ENCODE data around the gene POTEB2. TPM values are rescaled to one million over a fixed set of nuclear protein-coding genes. Genes with fewer than 3 reads are reported as not detected.
"Not testable (repeated sequence)": the region's sequence is repeated elsewhere in the genome, so short reads cannot be mapped to it uniquely, and the experiment has no call there.

The POTEB2 gene
- total and polyA plus RNA-seq, 2 of the 8 experiments (the other 6 are each of a cell fraction or from before 2014, with no cell fraction given), result not detected

DNA sequence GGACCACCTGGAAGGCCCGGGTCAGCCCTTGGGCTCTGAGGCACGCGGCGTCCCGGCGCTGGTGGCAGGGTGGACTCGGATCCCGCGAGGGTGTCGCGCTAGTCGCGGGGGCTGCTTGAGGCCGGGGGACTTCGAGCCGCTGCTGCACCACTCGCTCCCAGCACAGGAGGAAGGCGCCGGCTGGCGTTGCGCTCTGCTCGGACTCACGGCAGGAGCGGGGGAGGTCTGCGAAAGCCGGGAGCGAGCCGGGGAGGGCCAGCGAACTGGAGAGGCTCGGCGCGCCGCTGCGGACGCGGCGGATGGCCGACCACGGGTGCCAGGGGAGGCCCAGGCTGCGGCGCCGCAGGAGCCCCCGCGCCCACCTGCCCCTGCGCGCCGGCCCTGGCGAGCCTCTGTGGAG lies 12.3 kb upstream of the POTEB2 start:
- H3K27ac ChIP-seq (ENCODE audit: low read depth, low read length); H3K4me2 ChIP-seq (ENCODE audit: insufficient read depth in 1 of 2, low read depth in 2 of 2, low read length in 2 of 2); H2AK5ac ChIP-seq (ENCODE audit: low read depth, low read length); H4K5ac ChIP-seq (ENCODE audit: insufficient read length, low read depth, low read length); H3K9ac ChIP-seq (replicated peaks in 1 of 4; ENCODE audit: extremely low read depth in 1 of 4, low read depth in 3 of 4, low read length in 3 of 4); H2BK120ac ChIP-seq (replicated peaks; ENCODE audit: low read depth, low read length); H3K14ac ChIP-seq (ENCODE audit: insufficient read length); H3K23ac ChIP-seq (ENCODE audit: insufficient read length); FAIRE-seq; H3K79me2 ChIP-seq (ENCODE audit: control insufficient read depth in 1 of 2, insufficient read depth in 2 of 2, low read length in 2 of 2); H3K36me3 ChIP-seq (ENCODE audit: control insufficient read depth in 2 of 4, insufficient read depth in 4 of 4, low read length in 3 of 4); H3K4me1 ChIP-seq (replicated peaks in 1 of 4; ENCODE audit: control insufficient read depth in 3 of 4, insufficient read depth in 4 of 4, low read length in 3 of 4); H2AFZ ChIP-seq (ENCODE audit: low read length); H2BK20ac ChIP-seq (ENCODE audit: low read length); H2BK12ac ChIP-seq (ENCODE audit: low read depth, low read length); H2BK5ac ChIP-seq (ENCODE audit: low read depth, low read length); POLR2A ChIA-PET (ENCODE audit: partially characterized antibody); H3K18ac ChIP-seq (ENCODE audit: extremely low read depth, low read length); H4K8ac ChIP-seq (ENCODE audit: extremely low read depth, insufficient read depth, low read length); H3K9me3 ChIP-seq (ENCODE audit: insufficient read depth in 2 of 2, low read depth in 1 of 2, low read length in 1 of 2); H2BK15ac ChIP-seq (ENCODE audit: low read length); H3K4ac ChIP-seq (replicated peaks; ENCODE audit: insufficient read length, low read depth, low read length); H4K91ac ChIP-seq (replicated peaks; ENCODE audit: insufficient read length, low read length); H3K79me1 ChIP-seq (ENCODE audit: low read depth, low read length); H3K56ac ChIP-seq (replicated peaks; ENCODE audit: insufficient read length, low read depth, low read length); CTCF ChIA-PET (ENCODE audit: partially characterized antibody); H3K27me3 ChIP-seq (replicated peaks in 1 of 4; ENCODE audit: control insufficient read depth in 3 of 4, extremely low read depth in 1 of 4, insufficient read depth in 3 of 4, low read length in 3 of 4); H3K23me2 ChIP-seq (ENCODE audit: low read depth, low read length); H4K20me1 ChIP-seq (replicated peaks in 1 of 2; ENCODE audit: control insufficient read depth in 1 of 2, insufficient read depth in 2 of 2, low read length in 2 of 2); H3K4me3 ChIP-seq (ENCODE audit: extremely low read depth in 1 of 4, insufficient read depth in 2 of 4, low read depth in 3 of 4, low read length in 4 of 4): not testable (repeated sequence)
- no CpG with 5 or more reads among the region's 48 CpGs for WGBS, 2 experiments (ENCODE audit: extremely low coverage in 1 of 2, insufficient coverage in 1 of 2, insufficient read length in 1 of 2, insufficient replicate concordance in 2 of 2, low coverage in 1 of 2, low lambda C conversion rate in 2 of 2, missing lambda C conversion rate in 1 of 2)
- peak in 1 of 2 experiments; percentile 45 for DNase-seq (ENCODE audit: low read depth in 1 of 2, low spot score in 2 of 2)

DNA sequence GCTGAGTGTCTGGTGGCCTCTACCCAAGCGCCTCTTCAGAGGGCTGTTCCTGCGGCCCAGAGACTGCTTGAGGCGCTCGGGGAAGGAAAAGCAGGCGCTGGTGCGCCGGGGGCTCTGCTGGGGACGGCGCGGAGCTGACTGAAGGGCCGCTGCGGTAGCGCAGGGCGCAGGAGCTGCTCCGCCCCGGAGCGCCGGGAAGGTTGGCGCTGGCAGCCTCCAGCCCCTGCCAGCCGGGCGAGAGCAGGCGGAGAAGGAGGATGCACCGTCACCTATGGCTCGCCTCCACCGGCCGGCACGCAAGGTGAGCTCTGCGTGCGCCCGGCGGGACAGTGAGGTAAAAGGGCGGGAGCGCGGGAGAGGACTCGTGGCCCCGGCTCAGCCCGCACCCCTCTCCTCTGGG lies 11.7 kb upstream of the POTEB2 start:
- H2BK120ac ChIP-seq (replicated peaks; ENCODE audit: low read depth, low read length); H3K23ac ChIP-seq (ENCODE audit: insufficient read length); CTCF ChIA-PET (ENCODE audit: partially characterized antibody); H3K36me3 ChIP-seq (ENCODE audit: control insufficient read depth in 2 of 4, insufficient read depth in 4 of 4, low read length in 3 of 4); H3K9me3 ChIP-seq (ENCODE audit: insufficient read depth in 2 of 2, low read depth in 1 of 2, low read length in 1 of 2); H3K4ac ChIP-seq (replicated peaks; ENCODE audit: insufficient read length, low read depth, low read length); H3K23me2 ChIP-seq (ENCODE audit: low read depth, low read length); H3K79me2 ChIP-seq (ENCODE audit: control insufficient read depth in 1 of 2, insufficient read depth in 2 of 2, low read length in 2 of 2); H3K14ac ChIP-seq (ENCODE audit: insufficient read length); H3K18ac ChIP-seq (ENCODE audit: extremely low read depth, low read length); H2AFZ ChIP-seq (ENCODE audit: low read length); H3K9ac ChIP-seq (replicated peaks in 1 of 4; ENCODE audit: extremely low read depth in 1 of 4, low read depth in 3 of 4, low read length in 3 of 4); H3K79me1 ChIP-seq (ENCODE audit: low read depth, low read length); H2AK5ac ChIP-seq (ENCODE audit: low read depth, low read length); H4K5ac ChIP-seq (ENCODE audit: insufficient read length, low read depth, low read length); H2BK20ac ChIP-seq (ENCODE audit: low read length); H3K27ac ChIP-seq (ENCODE audit: low read depth, low read length); H3K56ac ChIP-seq (replicated peaks; ENCODE audit: insufficient read length, low read depth, low read length); H4K91ac ChIP-seq (replicated peaks; ENCODE audit: insufficient read length, low read length); H2BK5ac ChIP-seq (ENCODE audit: low read depth, low read length); H3K4me3 ChIP-seq (ENCODE audit: extremely low read depth in 1 of 4, insufficient read depth in 2 of 4, low read depth in 3 of 4, low read length in 4 of 4); H2BK15ac ChIP-seq (ENCODE audit: low read length); FAIRE-seq; H4K20me1 ChIP-seq (replicated peaks in 1 of 2; ENCODE audit: control insufficient read depth in 1 of 2, insufficient read depth in 2 of 2, low read length in 2 of 2); H2BK12ac ChIP-seq (ENCODE audit: low read depth, low read length); H3K4me1 ChIP-seq (replicated peaks in 1 of 4; ENCODE audit: control insufficient read depth in 3 of 4, insufficient read depth in 4 of 4, low read length in 3 of 4); DNase-seq (ENCODE audit: low read depth in 1 of 2, low spot score in 2 of 2); H3K27me3 ChIP-seq (replicated peaks in 1 of 4; ENCODE audit: control insufficient read depth in 3 of 4, extremely low read depth in 1 of 4, insufficient read depth in 3 of 4, low read length in 3 of 4); H3K4me2 ChIP-seq (ENCODE audit: insufficient read depth in 1 of 2, low read depth in 2 of 2, low read length in 2 of 2); H4K8ac ChIP-seq (ENCODE audit: extremely low read depth, insufficient read depth, low read length); POLR2A ChIA-PET (ENCODE audit: partially characterized antibody): not testable (repeated sequence)
- WGBS, 2 experiments (ENCODE audit: extremely low coverage in 1 of 2, insufficient coverage in 1 of 2, insufficient read length in 1 of 2, insufficient replicate concordance in 2 of 2, low coverage in 1 of 2, low lambda C conversion rate in 2 of 2, missing lambda C conversion rate in 1 of 2), result no CpG with 5 or more reads among the region's 37 CpGs

All from H1 (cell line).